Measurements from ENCODE around the gene PAX4.

Gene PAX4

DNA sequence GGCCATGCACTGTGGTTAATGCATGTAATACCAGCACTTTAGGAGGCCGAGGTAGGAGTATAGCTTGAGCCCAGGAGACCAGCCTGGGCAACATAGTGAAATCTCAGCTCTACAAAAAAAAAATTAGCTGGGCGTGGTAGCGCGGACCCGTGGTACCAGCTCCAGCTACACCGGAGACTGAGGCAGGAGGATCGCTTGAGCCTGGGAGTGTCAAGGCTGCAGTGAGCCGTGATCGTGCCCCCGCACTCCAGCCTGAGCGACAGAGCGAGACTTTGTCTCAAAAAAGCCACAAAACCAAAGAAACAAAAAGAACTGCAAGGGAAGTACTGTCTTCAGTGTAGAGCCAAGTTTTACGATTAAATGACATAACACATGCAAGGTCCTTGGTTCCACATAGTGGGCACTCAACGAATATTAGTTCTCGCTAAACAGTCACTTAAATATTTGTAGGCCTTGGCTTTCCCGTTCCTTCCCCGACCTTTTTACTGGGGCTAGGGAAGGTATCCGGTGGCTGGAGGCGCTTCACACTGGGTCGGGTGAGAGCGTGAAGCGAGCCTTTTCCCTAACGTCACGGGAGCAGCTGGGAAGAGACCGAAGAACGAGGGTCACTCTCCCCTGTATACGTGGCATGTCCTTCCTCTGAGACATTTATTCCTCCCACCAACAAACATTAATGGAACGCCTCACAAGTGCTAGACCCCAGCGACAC is 33.1 kb upstream of the PAX4 start:
- ChIA-PET CTCF (interaction anchor here (1.0 kb wide), 1 partner anchor 11 kb away, joined by 3 read pairs; no protein-coding TSS in a partner anchor), POLR2A (no interaction called here)
- peak; percentile 34 for DNase-seq (ENCODE audit: extremely low spot score)
- TF ChIP-seq CTCF (IDR thresholded peaks at IDR 0.05; ENCODE audit: control extremely low read depth, extremely low read depth, low read depth, missing control alignments) = no peak

DNA sequence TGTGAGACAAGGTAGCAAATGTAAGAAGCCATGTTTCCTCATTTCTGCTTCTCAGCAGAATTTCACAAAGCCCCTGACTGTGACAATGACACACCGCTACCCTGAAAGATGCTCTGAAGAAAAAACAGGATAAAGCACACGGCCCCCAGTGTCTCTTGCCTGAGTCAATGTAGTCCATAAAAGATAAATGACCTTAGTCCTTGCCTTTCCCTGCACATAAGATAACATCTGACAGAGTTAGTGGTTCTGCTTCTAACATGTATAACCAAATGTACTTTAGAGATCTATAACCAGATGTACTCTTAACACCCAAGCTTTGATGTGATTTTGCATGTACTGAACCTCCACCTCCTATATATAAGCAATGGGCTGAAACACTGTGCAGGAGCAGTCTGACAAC is 31.0 kb upstream of the PAX4 start:
- DNase-seq (ENCODE audit: extremely low spot score) = no peak

DNA sequence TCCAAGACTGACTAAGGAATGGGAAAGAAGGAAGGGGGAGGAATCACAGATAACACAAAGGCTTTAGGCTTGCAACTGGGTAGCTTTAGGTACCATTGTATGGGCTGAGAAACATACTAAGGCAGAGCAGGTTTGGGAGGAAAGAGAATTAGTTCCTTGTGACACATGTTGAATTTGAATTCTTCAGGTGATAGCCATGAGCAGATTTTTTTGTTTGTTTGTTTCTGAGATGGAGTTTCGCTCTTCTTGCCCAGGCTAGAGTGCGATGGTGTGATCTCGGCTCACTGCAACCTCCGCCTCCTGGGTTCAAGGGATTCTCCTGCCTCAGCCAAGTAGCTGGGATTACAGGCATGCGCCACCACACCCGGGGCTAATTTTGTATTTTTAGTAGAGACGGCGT is 29.7 kb upstream of the PAX4 start:
- ChIA-PET CTCF (interaction anchor here (1.0 kb wide), 1 partner anchor 10 kb away, joined by 3 read pairs; no protein-coding TSS in a partner anchor), POLR2A (no interaction called here)
- no peak for TF ChIP-seq CTCF (IDR thresholded peaks at IDR 0.05; ENCODE audit: control extremely low read depth, extremely low read depth, low read depth, missing control alignments)
- DNase-seq (ENCODE audit: extremely low spot score) = no peak

More for the DNA sequence above, 31.0 kb upstream of the PAX4 start:
- TF ChIP-seq CTCF (IDR thresholded peaks at IDR 0.05; ENCODE audit: control extremely low read depth, extremely low read depth, low read depth, missing control alignments) = no peak
- ChIA-PET POLR2A (interaction anchor here (1.0 kb wide), 1 partner anchor 257 kb away, joined by 3 read pairs; the partner anchor contains the start of gene ZNF800), CTCF (interaction anchor here (1.2 kb wide), 1 partner anchor 15 kb away, joined by 3 read pairs; no protein-coding TSS in a partner anchor)

DNA sequence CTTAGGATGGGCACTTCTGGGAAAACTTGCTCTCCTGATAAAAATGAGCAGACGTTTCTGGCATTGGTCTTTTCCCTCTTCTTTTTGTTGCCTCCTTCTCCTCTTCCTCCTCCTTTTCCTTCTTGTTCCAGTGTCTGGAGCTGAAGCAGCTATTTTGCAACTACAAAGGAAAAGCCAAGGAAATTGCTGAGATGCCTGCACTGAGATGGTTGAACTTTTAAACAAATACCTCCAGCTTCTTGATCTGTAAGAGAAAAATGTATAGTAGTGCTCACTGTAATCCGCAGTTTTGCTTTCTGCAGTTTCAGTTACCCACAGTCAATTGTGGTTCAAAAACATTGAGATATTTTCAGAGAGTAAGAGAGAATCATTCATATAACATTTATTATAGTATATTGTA is 26.5 kb upstream of the PAX4 start:
- POLR2A ChIA-PET = no interaction called here
- DNase-seq (ENCODE audit: extremely low spot score) = no peak
- CTCF ChIA-PET = no interaction called here
- TF ChIP-seq CTCF (IDR thresholded peaks at IDR 0.05; ENCODE audit: control extremely low read depth, extremely low read depth, low read depth, missing control alignments) = no peak

GRCh38 chr7:127638197-127638596 is 20.3 kb upstream of the PAX4 start:
- no peak for DNase-seq (ENCODE audit: extremely low spot score)
- no peak for TF ChIP-seq CTCF (IDR thresholded peaks at IDR 0.05; ENCODE audit: control extremely low read depth, extremely low read depth, low read depth, missing control alignments)
- ChIA-PET CTCF (interaction anchor here (0.7 to 2.0 kb wide), 3 partner anchors 9 to 40 kb away, joined by 3 to 6 read pairs (median 3); no protein-coding TSS in a partner anchor), POLR2A (no interaction called here)

DNA sequence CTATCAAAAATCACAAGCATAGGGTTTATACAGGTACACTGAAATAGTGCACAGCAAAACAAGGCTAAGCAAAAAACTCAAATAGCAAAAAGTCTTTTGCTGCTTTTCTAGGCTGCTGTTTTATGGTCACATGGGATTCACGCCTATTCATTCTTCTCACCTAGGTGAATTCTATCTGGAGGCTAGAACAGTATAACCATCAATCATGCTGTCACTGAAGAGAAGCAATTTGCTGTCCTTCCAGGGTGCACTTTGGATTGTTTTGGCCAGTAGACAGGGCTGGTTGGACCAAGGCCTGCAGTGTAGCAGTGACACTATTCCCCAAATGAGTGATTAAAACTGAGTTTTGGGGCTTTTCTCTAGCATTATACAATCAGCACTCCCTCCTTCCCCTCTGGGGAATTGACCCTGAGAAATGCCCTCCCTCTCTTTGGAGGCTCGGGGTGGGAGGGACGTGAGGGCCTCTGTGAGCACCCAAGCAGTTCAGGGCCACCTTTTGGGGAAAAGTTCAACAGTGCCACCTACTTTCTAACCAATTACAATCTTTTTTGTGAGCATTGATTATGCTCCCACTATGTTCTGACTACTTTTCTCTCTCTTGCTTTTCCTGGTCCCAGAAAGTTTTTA is 17.8 kb upstream of the PAX4 start:
- no peak for TF ChIP-seq CTCF (IDR thresholded peaks at IDR 0.05; ENCODE audit: control extremely low read depth, extremely low read depth, low read depth, missing control alignments)
- POLR2A ChIA-PET = no interaction called here
- CTCF ChIA-PET = no interaction called here
- no peak for DNase-seq (ENCODE audit: extremely low spot score)

Data from GM10248 (cell line).